GM21737 (cell line): Measurements from ENCODE around the gene PRKN.
"Not testable (repeated sequence)": the region's sequence is repeated elsewhere in the genome, so short reads cannot be mapped to it uniquely, and the experiment has no call there.

ENCODE experiments used
- ATAC-seq: cut with Tn5 transposase; IDR thresholded peaks from one replicate; pipeline ENCODE4 v1.9.1; 2021; ENCODE audit warnings: mild to moderate bottlenecking, moderate library complexity; ENCODE audit not compliant: unreplicated experiment

The PRKN gene

DNA sequence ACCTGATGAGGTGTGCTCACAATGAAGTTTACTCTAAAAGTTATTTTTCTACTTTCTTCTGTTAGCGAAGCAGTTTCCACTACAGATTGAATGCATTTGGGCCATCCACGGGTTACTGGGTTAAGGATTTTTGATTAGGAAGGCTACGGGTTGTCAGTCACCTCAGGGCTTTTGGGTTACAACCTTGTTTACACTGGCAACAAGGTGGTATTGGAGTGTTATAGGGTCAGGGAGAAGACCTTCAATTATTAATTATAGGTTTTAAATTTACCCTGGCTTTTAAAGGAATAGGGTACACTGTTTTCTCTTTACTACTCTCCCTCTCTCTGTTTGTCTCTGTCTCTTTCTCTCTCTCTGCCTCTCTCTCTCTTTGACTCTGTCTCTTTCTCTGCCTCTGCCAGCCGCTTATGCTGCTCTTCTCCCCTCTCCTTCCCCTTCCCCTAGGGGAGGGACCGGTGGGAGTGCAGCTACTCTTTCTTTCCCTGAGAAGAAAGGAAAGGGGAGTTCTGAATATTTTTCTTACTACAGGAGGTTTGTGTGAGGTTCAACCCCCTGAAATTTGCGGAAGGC lies 1413.5 kb downstream of the PRKN start:
- ATAC-seq: no peak

DNA sequence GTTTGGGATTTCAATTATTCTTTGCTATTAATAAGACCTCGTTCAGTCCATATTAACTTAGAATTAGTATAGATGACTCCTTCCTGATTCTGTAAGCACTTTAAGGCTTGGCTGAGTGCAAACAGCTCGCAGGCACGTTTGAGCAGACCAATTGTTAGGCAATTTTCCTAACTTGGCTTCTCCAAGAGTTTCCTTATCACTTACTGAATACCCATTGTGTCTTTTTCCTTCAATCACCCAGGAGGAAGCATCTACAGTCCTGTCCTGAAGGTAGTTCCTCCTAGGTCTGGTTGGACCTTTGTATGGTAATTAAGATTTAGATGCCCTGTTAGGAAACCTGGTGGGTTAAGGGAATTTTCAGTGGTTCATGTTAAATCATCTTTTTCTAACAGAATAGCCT lies 1414.1 kb downstream of the PRKN start:
- not testable (repeated sequence) for ATAC-seq

DNA sequence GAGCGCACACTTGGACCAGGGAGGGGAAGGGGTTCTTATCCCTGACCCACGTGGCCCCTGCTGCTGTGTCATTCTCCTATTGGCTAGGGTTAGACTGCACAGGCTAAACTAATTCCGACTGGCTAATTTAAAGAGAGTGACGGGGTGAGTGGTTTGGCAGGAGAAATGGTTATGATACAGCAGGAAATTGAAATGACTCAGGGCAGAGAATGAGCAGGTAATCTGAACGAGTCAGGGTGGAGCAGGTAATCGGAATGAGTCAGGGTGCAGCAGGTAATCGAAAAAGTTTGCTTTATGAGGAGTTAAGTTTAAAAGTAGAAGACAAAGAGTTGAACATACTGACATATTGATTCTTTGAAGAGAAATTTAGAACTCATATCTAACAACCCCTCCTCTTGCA lies 1417.8 kb downstream of the PRKN start:
- ATAC-seq: not testable (repeated sequence)

DNA sequence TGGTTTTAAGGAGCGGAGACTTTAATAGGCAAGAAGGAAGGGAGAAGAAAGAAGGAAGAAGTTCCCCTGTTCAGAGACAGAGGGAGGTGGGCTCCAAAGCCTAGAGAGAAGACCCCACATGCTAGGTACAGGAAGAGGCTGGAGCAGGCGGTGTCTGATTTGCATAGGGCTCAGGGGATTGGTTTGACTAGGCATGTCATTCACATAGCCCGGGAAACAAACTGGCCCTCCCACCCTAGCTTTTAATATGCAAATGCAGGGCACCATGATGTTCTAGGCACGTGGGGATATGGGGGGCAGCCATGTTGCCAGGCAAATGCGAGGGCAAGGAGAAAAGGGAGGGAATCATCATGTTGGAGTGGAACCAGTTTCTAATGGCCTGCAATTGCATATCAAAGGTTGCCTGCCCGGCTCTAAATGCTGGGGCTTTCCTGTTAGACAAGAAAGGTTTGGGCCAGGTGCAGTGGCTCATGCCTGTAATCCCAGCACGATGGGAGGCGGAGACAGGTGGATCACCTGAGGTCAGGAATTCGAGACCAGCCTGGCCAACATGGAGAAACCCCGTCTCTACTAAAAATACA lies 1419.4 kb downstream of the PRKN start:
- ATAC-seq: no peak

DNA sequence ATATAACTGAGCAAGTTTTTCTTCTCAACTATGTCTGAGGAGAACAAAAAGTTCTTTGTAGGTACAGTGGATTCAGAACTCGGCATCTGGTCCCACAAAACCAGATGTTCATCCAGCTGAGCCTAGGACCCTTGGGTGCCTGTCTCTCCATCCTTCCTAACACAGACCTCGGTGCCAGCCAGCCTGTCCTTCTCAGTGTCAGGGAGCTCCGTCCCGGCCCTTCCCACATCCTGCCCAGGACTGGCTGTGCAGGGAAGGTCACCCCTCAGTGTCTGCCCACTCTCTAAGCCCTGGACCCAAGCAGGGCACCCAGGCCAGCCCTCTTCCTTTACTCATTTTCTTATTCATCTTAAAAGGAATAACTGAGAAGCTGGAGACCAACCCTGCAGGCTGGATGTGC lies 1421.7 kb downstream of the PRKN start:
- ATAC-seq: no peak

DNA sequence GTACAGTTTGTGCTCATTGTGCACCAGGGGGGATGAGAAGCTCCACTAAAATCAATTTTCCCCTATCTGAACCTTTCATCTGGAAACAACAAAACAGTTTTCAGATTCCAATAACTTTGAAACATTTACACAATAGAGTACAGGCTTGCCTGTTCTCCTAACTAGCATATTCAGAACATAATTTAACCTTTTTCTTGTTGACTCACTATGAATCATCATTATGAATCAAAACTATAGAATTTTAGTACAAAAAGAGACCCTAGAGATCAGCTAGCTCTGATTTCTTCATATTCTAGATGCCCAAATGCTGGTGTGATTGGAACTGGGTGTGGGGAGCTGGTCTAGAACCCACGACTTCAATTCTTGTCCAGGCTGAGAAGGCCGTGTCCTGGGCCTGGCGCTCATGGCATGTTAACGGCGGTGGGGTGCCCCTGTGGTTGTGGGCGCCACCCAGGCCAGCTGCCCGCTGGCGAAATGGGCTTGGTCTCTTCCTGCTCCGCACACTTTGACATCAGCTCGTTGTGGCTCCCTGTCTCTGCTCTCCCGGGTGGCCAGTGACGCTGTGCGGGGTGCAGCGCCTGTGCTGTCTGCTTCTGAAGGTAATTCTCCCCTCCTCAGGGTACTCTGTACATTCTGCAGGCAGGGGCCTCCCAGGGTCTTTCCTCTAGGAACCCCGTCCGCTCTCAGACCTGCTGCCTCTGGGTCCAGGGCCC lies 1423.8 kb downstream of the PRKN start:
- ATAC-seq: no peak

DNA sequence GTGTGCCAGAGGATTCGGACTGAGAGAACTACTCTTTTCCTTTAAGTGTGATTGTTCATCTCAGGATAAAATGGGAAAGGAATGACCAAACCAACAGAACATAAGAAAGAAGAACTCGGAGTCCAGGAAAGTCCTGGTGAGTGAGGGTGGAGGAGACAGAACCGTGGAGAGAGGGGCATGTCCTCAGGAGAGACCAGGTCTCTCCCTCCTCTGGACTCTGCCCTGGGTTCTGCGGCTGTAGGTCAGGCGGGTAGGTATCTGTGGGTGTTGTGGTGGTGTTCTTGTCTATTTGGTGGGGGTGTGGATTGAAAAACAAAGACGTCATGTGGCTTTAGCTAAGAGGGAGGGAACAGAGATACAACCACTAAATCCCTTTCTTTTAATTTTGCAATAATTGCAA lies 1424.6 kb downstream of the PRKN start:
- no peak for ATAC-seq

DNA sequence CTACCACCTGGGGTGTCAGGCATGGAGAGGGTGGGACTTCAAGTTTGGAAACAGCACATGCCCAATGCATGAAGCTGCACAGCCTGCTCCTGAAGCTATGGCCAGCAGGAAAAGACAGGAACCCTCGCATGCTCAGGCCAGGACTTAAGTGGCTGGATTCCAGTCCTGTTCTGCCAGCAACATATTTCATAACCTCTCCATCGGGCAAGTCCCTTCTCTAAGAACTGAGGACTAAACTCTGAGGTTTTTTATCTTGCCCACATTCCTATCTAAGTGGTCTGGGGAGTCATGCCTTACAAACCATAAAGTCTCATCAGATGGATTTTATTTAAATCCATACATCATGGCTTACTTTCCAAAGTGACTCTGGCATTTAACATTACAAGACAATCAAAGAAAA lies 1426.2 kb downstream of the PRKN start:
- no peak for ATAC-seq

DNA sequence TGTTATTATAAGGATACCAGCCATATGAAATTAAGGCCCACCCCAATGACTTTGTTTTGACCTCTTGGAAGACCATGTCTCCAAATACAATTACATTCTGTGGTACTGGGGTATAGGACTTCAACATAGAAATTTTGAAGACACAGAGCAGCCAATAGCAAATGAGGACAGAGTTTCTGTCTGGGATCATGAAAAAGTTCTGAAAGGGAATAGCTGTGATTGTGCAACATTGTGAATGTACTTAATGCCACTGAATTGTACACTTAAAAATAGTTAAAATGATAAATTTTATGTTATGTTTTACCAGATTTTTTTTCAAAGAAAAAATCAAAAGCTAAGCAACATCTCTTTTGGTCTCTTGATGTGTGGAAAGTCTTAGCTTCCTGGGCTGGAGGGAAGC lies 1426.7 kb downstream of the PRKN start:
- no peak for ATAC-seq

DNA sequence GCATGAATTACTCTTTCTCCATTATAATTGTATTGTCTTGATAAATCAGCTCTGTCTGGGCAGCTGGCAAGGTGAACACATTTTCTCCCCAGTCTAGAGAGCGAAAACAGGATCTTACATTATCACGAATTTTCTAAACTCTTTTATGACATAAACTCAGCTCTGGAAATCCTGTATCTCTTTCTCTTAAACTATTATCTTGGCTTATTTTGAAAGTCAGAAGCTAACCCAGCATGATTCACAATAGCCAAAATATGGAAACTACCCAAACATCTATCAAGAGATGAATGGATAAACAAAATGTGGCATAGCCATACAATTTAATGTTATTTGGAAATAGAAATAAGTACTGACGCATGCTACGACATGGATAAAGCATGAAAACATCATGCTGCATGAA lies 1427.8 kb downstream of the PRKN start:
- no peak for ATAC-seq
